DOHH2 (cell line): Measurements from ENCODE around the gene DISP1.

Experiments
- H3F3A ChIP-seq: fragments of 200-600 bp; sonication (generic), shearing (Covaris generic); 2 replicates; pipeline ENCODE4 v1.6.0; 2016; ENCODE audit warnings: antibody characterized with exemption, mild to moderate bottlenecking; ENCODE audit not compliant: control insufficient read depth, insufficient read depth
- H3K27ac ChIP-seq: fragments of 200-600 bp; sonication (generic); 2 replicates; pipeline ENCODE4 v1.5.1; 2014; ENCODE audit warnings: low read depth, mild to moderate bottlenecking, low read length, moderate library complexity
- H3K27me3 ChIP-seq: fragments of 200-600 bp; sonication (generic); 2 replicates; pipeline ENCODE4 v1.6.1; 2014; ENCODE audit warnings: mild to moderate bottlenecking, low read length, mixed read lengths; ENCODE audit not compliant: control insufficient read depth
- H3K36me3 ChIP-seq: fragments of 200-600 bp; sonication (generic); 2 replicates; pipeline ENCODE4 v1.6.1; 2014; ENCODE audit warnings: mild to moderate bottlenecking, low read length, moderate library complexity, mixed read lengths; ENCODE audit not compliant: control insufficient read depth
- H3K4me1 ChIP-seq: fragments of 200-600 bp; sonication (generic); 2 replicates; pipeline ENCODE4 v1.6.1; 2014; ENCODE audit warnings: mild to moderate bottlenecking, low read length, mixed read lengths; ENCODE audit not compliant: control insufficient read depth
- H3K4me2 ChIP-seq: fragments of 200-600 bp; sonication (generic); 2 replicates; pipeline ENCODE4 v1.6.0; 2014; ENCODE audit warnings: mild to moderate bottlenecking, low read length, moderate library complexity
- H3K4me3 ChIP-seq: fragments of 200-600 bp; sonication (generic); 2 replicates; pipeline ENCODE4 v1.5.1; 2014; ENCODE audit warnings: mild to moderate bottlenecking, low read length, mixed read lengths
- H3K79me2 ChIP-seq: fragments of 200-600 bp; sonication (generic); 2 replicates; pipeline ENCODE4 v1.6.1; 2014; ENCODE audit warnings: mild to moderate bottlenecking, low read length, mixed read lengths; ENCODE audit not compliant: control insufficient read depth
- H3K9me2 ChIP-seq: fragments of 200-600 bp; sonication (generic); replicated peaks from 2 replicates; pipeline ENCODE4 v1.6.1; 2014; ENCODE audit warnings: mild to moderate bottlenecking, low read length, mixed read lengths; ENCODE audit not compliant: control insufficient read depth
- H3K9me3 ChIP-seq: fragments of 200-600 bp; sonication (generic); 2 replicates; pipeline ENCODE4 v1.6.1; 2014; ENCODE audit warnings: antibody characterized with exemption, low read length, mixed read lengths; ENCODE audit not compliant: control insufficient read depth, insufficient read depth
- H4K20me1 ChIP-seq: fragments of 200-600 bp; sonication (generic); 2 replicates; pipeline ENCODE4 v1.6.0; 2014; ENCODE audit warnings: low read depth, mild to moderate bottlenecking, antibody characterized with exemption, low read length, moderate library complexity; ENCODE audit not compliant: control insufficient read depth, insufficient read depth
- EZH2phosphoT487 ChIP-seq: fragments of 200-600 bp; sonication (generic); IDR thresholded peaks from 2 replicates; pipeline ENCODE4 v1.6.1; 2017; ENCODE audit warnings: borderline replicate concordance, mild to moderate bottlenecking, antibody characterized with exemption, low read length, moderate library complexity, mixed read lengths
- TF ChIP-seq, protein P1 (sequence below): fragments of 200-600 bp; sonication (generic); IDR thresholded peaks from one replicate; pipeline ENCODE4 v1.5.1; 2014; ENCODE audit warnings: antibody characterized with exemption, mild to moderate bottlenecking, low read depth, low read length; ENCODE audit not compliant: poor library complexity, severe bottlenecking

Gene DISP1, protein sequence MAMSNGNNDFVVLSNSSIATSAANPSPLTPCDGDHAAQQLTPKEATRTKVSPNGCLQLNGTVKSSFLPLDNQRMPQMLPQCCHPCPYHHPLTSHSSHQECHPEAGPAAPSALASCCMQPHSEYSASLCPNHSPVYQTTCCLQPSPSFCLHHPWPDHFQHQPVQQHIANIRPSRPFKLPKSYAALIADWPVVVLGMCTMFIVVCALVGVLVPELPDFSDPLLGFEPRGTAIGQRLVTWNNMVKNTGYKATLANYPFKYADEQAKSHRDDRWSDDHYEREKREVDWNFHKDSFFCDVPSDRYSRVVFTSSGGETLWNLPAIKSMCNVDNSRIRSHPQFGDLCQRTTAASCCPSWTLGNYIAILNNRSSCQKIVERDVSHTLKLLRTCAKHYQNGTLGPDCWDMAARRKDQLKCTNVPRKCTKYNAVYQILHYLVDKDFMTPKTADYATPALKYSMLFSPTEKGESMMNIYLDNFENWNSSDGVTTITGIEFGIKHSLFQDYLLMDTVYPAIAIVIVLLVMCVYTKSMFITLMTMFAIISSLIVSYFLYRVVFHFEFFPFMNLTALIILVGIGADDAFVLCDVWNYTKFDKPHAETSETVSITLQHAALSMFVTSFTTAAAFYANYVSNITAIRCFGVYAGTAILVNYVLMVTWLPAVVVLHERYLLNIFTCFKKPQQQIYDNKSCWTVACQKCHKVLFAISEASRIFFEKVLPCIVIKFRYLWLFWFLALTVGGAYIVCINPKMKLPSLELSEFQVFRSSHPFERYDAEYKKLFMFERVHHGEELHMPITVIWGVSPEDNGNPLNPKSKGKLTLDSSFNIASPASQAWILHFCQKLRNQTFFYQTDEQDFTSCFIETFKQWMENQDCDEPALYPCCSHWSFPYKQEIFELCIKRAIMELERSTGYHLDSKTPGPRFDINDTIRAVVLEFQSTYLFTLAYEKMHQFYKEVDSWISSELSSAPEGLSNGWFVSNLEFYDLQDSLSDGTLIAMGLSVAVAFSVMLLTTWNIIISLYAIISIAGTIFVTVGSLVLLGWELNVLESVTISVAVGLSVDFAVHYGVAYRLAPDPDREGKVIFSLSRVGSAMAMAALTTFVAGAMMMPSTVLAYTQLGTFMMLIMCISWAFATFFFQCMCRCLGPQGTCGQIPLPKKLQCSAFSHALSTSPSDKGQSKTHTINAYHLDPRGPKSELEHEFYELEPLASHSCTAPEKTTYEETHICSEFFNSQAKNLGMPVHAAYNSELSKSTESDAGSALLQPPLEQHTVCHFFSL (N-terminal part only)

DNA sequence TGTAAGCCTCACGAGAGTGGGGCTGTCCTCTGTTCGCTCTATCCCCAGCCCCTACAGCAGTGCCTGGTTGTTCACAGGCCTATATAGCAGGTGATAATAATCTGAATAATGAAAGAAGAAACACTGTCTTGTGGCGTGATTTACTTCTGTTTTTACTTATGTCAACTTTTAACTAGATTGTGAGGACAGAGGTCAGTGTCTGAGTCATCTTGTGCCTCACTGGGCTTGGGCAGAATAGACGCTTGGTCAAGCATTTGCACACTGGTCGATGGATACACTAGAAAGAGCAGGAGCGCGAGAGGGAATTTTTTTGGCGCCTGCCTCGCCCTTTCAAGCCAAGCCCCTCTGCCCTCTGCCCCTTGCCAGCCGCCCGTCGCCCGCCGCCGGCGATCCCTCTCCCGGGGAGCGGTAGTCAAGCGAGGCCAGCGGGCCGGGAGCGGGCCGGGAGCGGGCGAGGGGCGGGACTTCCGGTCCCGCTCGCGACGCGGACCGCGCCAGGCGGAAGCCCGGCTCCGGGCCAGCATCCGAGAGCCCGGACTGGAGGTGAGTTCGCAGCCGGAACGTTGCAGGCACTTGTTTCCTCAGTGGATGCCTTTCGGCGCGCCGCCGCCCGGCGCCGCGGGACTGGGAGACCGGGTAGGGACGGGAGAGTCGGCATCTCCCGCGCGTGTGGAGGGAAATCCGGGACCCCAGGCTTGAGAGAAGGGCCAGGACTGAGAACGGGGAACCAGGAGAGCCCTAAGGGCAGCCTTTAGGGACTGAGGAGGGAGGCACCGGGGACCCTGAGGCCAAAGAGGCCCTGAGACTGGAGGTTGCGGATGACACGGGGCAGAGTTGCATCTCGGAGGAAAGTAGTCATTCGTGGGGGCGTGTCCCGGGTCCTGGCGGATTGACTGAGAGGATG lies at the start of gene DISP1:
Gene DISP1, plus strand, starts transcription at position 504 of the 904 bp plus-strand sequence. CDS start 127,785 bp downstream, outside the sequence.
- Histone ChIP-seq H3K27me3 (no peaks in the 10 kb centered on the region; the same call in 1 of the 2 replicates), H3K4me1 (peaks cover 21% of the 10 kb centered on the region), H3K79me2 (peaks cover 35% of the 10 kb centered on the region), H3K36me3 (no peaks in the 10 kb centered on the region), H3K4me2 (peak within 1 kb of the TSS; percentile 84), H3F3A (no peaks in the 10 kb centered on the region), H3K9me3 (no peaks in the 10 kb centered on the region), H3K27ac (no peak within 1 kb of the TSS), H3K9me2 (no peaks in the 10 kb centered on the region), H4K20me1 (no peaks in the 10 kb centered on the region), H3K4me3 (peak within 1 kb of the TSS; percentile 92)
- TF ChIP-seq, protein P1, sequence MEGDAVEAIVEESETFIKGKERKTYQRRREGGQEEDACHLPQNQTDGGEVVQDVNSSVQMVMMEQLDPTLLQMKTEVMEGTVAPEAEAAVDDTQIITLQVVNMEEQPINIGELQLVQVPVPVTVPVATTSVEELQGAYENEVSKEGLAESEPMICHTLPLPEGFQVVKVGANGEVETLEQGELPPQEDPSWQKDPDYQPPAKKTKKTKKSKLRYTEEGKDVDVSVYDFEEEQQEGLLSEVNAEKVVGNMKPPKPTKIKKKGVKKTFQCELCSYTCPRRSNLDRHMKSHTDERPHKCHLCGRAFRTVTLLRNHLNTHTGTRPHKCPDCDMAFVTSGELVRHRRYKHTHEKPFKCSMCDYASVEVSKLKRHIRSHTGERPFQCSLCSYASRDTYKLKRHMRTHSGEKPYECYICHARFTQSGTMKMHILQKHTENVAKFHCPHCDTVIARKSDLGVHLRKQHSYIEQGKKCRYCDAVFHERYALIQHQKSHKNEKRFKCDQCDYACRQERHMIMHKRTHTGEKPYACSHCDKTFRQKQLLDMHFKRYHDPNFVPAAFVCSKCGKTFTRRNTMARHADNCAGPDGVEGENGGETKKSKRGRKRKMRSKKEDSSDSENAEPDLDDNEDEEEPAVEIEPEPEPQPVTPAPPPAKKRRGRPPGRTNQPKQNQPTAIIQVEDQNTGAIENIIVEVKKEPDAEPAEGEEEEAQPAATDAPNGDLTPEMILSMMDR: no peak
- TF ChIP-seq EZH2phosphoT487: no peak

DNA sequence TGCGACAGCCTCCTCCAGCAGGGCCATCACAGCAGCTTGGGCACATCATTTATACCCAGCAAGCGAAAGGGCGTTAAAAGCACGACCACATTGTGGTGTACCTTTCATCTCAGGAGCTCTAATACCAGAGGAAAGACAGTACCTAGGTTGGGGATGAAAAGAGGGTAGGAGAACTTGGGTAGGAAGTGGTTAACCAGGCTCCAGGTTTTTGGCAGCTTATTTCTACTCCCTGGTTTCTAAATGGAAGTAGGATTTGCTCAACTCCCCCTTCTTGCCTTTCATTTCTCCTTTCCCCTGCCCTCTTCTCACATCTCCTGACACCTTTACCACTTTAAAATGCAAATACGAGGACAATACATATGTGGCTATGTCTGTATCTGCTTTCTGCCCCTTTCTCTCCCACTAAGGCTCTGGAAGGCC lies 47.7 kb upstream of the DISP1 start:
- Histone ChIP-seq H3K27me3 (no peaks in the 10 kb centered on the region), H3K4me3 (no peak overlapping the region), H3K4me1 (peaks cover 6% of the 10 kb centered on the region), H3K9me3 (peaks cover 12% of the 10 kb centered on the region), H3K79me2 (no peaks in the 10 kb centered on the region), H3K4me2 (no peak overlapping the region), H3K36me3 (no peaks in the 10 kb centered on the region), H3K9me2 (no peaks in the 10 kb centered on the region), H4K20me1 (no peaks in the 10 kb centered on the region), H3F3A (no peaks in the 10 kb centered on the region), H3K27ac (no peak overlapping the region)
- no peak for TF ChIP-seq EZH2phosphoT487
- TF ChIP-seq, protein P1: no peak

DNA sequence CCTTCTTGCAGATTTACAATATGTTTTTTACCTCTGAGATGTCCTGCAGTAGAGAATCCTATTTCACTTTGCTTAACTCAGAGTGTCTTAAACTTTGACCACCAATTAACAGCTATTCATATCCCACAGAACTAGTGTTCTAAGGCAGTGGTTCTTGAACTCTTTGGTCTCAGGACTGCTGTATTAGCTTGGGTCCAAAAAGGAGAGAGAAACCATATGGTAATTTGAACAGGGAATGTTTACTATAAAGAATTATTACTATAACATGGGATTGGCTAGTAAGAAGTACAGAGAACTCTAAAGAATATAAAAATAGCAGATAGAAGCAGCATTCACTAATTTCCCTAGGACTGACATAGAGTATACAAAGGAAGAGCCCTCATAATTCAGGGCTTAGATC lies 46.2 kb upstream of the DISP1 start:
- H3K4me3 ChIP-seq: no peak overlapping the region
- peaks cover 20% of the 10 kb centered on the region for H3K4me1 ChIP-seq
- no peak for TF ChIP-seq EZH2phosphoT487
- TF ChIP-seq, protein P1: no peak
- no peaks in the 10 kb centered on the region for H3K27me3 ChIP-seq
- no peaks in the 10 kb centered on the region for H3K79me2 ChIP-seq
- H3K9me3 ChIP-seq: peaks cover 12% of the 10 kb centered on the region
- no peaks in the 10 kb centered on the region for H3K36me3 ChIP-seq
- no peaks in the 10 kb centered on the region for H4K20me1 ChIP-seq
- no peak overlapping the region for H3K27ac ChIP-seq
- no peak overlapping the region for H3K4me2 ChIP-seq
- H3F3A ChIP-seq: peaks cover 5% of the 10 kb centered on the region
- H3K9me2 ChIP-seq: no peaks in the 10 kb centered on the region
